SK-N-SH treated with all-trans-retinoic acid at 6 μM for 48 hours (cell line): ENCODE results near the gene RCOR1.

Experiments
- ARNTL ChIP-seq: fragments of 450-650 bp; formaldehyde crosslinking; IDR thresholded peaks from 2 replicates; pipeline ENCODE4 v1.5.0; 2020; ENCODE audit warnings: low read depth, mild to moderate bottlenecking, moderate library complexity, borderline replicate concordance
- CSRNP3 ChIP-seq: fragments of 250-450 bp; sonication (Bioruptor Pico); IDR thresholded peaks from 2 replicates; pipeline ENCODE4 v1.5.1; 2021; ENCODE audit warnings: mild to moderate bottlenecking, moderate library complexity
- ESRRG ChIP-seq: fragments of 250-450 bp; sonication (Bioruptor Pico); IDR thresholded peaks from 2 replicates; pipeline ENCODE4 v1.6.1; 2021; ENCODE audit warnings: mild to moderate bottlenecking
- GLIS3 ChIP-seq: fragments of 250-450 bp; sonication (Bioruptor Pico); IDR thresholded peaks from 2 replicates; pipeline ENCODE4 v1.5.0; 2020; ENCODE audit warnings: mild to moderate bottlenecking, moderate library complexity
- ISL1 ChIP-seq: fragments of 250-450 bp; sonication (Bioruptor Pico); IDR thresholded peaks from 2 replicates; pipeline ENCODE4 v2.1.2; 2022; ENCODE audit warnings: mild to moderate bottlenecking, moderate library complexity
- PATZ1 ChIP-seq: fragments of 250-450 bp; sonication (Bioruptor Pico); IDR thresholded peaks from 2 replicates; pipeline ENCODE4 v1.8.0; 2020; ENCODE audit warnings: mild to moderate bottlenecking, moderate library complexity, borderline replicate concordance
- RARB ChIP-seq: fragments of 250-450 bp; sonication (Bioruptor Pico); IDR thresholded peaks from 2 replicates; pipeline ENCODE4 v1.8.0; 2021; ENCODE audit warnings: mild to moderate bottlenecking, moderate library complexity
- TCF4 ChIP-seq: fragments of 250-450 bp; sonication (Bioruptor Pico); IDR thresholded peaks from 2 replicates; pipeline ENCODE4 v1.8.0; 2021; ENCODE audit warnings: mild to moderate bottlenecking, moderate library complexity, borderline replicate concordance
- TSHZ2 ChIP-seq: fragments of 250-450 bp; sonication (Bioruptor Pico); IDR thresholded peaks from 2 replicates; pipeline ENCODE4 v1.5.0; 2020; ENCODE audit warnings: mild to moderate bottlenecking, moderate library complexity
- ZC3H10 ChIP-seq: fragments of 250-450 bp; sonication (Bioruptor Pico); IDR thresholded peaks from 2 replicates; pipeline ENCODE4 v1.5.1; 2021; ENCODE audit warnings: mild to moderate bottlenecking, moderate library complexity
- ZFP30 ChIP-seq: fragments of 450-650 bp; formaldehyde crosslinking; IDR thresholded peaks from 2 replicates; pipeline ENCODE4 v1.5.0; 2022; ENCODE audit warnings: mild to moderate bottlenecking, moderate library complexity
- ZNF8 ChIP-seq: fragments of 450-650 bp; formaldehyde crosslinking; IDR thresholded peaks from 2 replicates; pipeline ENCODE4 v1.5.0; 2020; ENCODE audit warnings: mild to moderate bottlenecking, moderate library complexity

- TF ChIP-seq GLIS3 (no peak), ESRRG (no peak), ISL1 (CRISPR knock-in tag) (no peak), PATZ1 (CRISPR knock-in tag) (no peak), ARNTL (CRISPR knock-in tag) (no peak), ZNF8 (CRISPR knock-in tag) (no peak), ZFP30 (CRISPR knock-in tag) (no peak), RARB (no peak), CSRNP3 (CRISPR knock-in tag) (no peak), TSHZ2 (CRISPR knock-in tag) (no peak), ZC3H10 (CRISPR knock-in tag) (no peak), TCF4 (CRISPR knock-in tag) (no peak)
These were observed 168.2 kb downstream of the RCOR1 start for GRCh38 chr14:102760496-102761193.
